Central memory CD8-positive, alpha-beta T cell (primary cell): ENCODE measurements around the gene OR2L3.
"Not testable (repeated sequence)": the region's sequence is repeated elsewhere in the genome, so short reads cannot be mapped to it uniquely, and the experiment has no call there.

ENCODE experiments used
- ATAC-seq: fragments of 150-1000 bp; cut with Tn5 transposase; replicated peaks from 2 replicates; pipeline ENCODE4 v1.10.0; 2022; ENCODE audit warnings: mild to moderate bottlenecking, moderate FRiP score, moderate number of reproducible peaks; ENCODE audit not compliant: poor library complexity, severe bottlenecking; ENCODE audit errors: extremely low read depth
- DNase-seq, 2 donors: peaks; one replicate each; pipeline ENCODE4 v3.0.0; 2021; ENCODE audit warnings: low spot score in 2 of 2
- H3K27ac Mint-ChIP-seq: one replicate; pipeline ENCODE4 v1.8.0; 2022; ENCODE audit warnings: low read depth, mild to moderate bottlenecking, moderate library complexity, mixed read lengths
- H3K27me3 Mint-ChIP-seq: one replicate; pipeline ENCODE4 v1.8.0; 2022; ENCODE audit warnings: mixed read lengths
- H3K36me3 Mint-ChIP-seq: one replicate; pipeline ENCODE4 v1.8.0; 2022; ENCODE audit warnings: mild to moderate bottlenecking, moderate library complexity, mixed read lengths; ENCODE audit not compliant: insufficient read depth
- H3K4me1 Mint-ChIP-seq: one replicate; pipeline ENCODE4 v1.8.0; 2022; ENCODE audit warnings: mixed read lengths
- H3K4me3 Mint-ChIP-seq: one replicate; pipeline ENCODE4 v1.8.0; 2022; ENCODE audit warnings: mild to moderate bottlenecking, moderate library complexity, mixed read lengths
- H3K9me3 Mint-ChIP-seq: one replicate; pipeline ENCODE4 v1.8.0; 2022; ENCODE audit warnings: mixed read lengths

OR2L3 gene

GRCh38 chr1:248065604-248066003 is 19.0 kb downstream of the OR2L3 start:
- H3K4me1 Mint-ChIP-seq = no peaks in the 10 kb centered on the region
- H3K27ac Mint-ChIP-seq = no peak overlapping the region
- peaks cover 3% of the 10 kb centered on the region for H3K36me3 Mint-ChIP-seq
- no peak overlapping the region for H3K4me3 Mint-ChIP-seq
- H3K27me3 Mint-ChIP-seq = no peaks in the 10 kb centered on the region
- DNase-seq (no peak), ATAC-seq (no peak)
- H3K9me3 Mint-ChIP-seq = peaks cover 25% of the 10 kb centered on the region

DNA sequence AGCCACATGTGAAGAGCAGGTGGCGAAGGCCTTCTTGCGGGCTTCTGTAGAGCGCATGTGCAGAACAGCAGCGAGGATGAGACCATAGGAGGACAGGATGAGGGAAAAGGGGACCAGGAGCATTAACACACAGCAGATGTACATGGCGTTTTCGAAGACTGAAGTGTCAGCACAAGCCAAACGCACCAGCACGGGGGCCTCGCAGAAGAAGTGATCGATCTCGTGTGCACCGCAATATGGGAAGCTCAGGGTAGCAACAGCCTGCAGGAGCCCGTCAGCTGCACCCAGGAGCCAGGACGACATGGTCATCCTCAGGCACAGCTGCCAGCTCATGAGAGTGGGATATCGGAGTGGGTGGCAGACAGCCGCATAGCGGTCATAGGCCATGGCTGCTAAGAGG is 37.2 kb downstream of the OR2L3 start:
- not testable (repeated sequence) for H3K4me3 Mint-ChIP-seq, H3K27me3 Mint-ChIP-seq, H3K4me1 Mint-ChIP-seq, DNase-seq, H3K36me3 Mint-ChIP-seq, ATAC-seq, H3K27ac Mint-ChIP-seq
- H3K9me3 Mint-ChIP-seq = peaks cover 12% of the 10 kb centered on the region

DNA sequence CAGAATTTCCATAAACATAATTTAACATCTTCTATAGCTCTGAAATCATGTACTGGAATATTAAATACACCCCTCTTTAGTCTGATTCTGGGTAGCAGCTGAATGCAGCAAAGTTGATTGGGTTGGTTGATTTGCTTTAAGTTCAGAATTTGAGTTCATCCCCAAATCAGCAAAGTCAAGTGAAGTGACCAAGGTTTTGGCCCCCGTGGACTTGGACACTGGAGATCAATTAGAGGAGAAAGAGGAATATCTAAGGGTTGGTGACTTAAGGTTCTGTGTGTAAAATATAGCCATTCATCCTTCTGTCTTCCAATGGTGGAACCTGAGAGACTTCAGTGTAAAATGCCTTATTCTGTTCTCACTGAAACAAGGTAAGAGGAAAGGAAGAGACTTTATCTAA is 48.2 kb downstream of the OR2L3 start, which contains the start of gene OR2L13:
OR2L13 (plus strand) TSS at position 301 of the 400 bp plus-strand sequence. CDS start 4,192 bp downstream, outside the sequence.
- no peak for DNase-seq
- peaks cover 13% of the 10 kb centered on the region for H3K9me3 Mint-ChIP-seq
- no peak within 1 kb of the TSS for H3K4me3 Mint-ChIP-seq
- H3K27ac Mint-ChIP-seq = no peak within 1 kb of the TSS
- H3K27me3 Mint-ChIP-seq = no peaks in the 10 kb centered on the region
- ATAC-seq = no peak
- no peaks in the 10 kb centered on the region for H3K36me3 Mint-ChIP-seq
- no peaks in the 10 kb centered on the region for H3K4me1 Mint-ChIP-seq

- Mint-ChIP-seq H3K4me1 (no peaks in the 10 kb centered on the region), H3K4me3 (no peak overlapping the region), H3K36me3 (no peaks in the 10 kb centered on the region), H3K9me3 (peaks cover 8% of the 10 kb centered on the region), H3K27ac (no peak overlapping the region), H3K27me3 (no peaks in the 10 kb centered on the region)
- ATAC-seq = no peak
- no peak for DNase-seq
These were observed 51.9 kb downstream of the OR2L3 start for GRCh38 chr1:248098529-248098928.

- ATAC-seq = no peak
- Mint-ChIP-seq H3K27me3 (no peaks in the 10 kb centered on the region), H3K27ac (no peak overlapping the region), H3K4me3 (no peak overlapping the region), H3K4me1 (no peaks in the 10 kb centered on the region), H3K36me3 (no peaks in the 10 kb centered on the region), H3K9me3 (peaks cover 22% of the 10 kb centered on the region)
- DNase-seq = no peak
These were observed 56.2 kb downstream of the OR2L3 start for GRCh38 chr1:248102847-248103246.

DNA sequence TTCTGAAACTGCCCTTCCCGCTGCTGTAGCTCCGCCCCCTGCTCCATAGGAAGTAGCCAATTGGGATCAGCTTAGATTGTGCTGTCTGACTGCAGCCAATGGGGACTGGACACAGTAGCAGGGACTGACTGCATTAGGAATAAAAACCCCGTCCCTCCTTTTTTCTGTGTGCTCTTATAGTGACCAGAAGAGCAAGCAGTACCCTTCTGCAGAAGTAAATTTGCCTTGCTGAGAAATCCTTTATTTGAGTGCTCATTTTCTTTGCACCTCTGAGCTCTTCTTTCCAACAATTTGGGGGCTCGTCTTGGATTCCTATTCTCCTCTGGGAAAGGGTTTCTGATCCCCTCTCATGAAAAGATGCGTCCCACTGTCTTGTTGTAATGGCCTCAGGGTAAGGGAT is 64.5 kb downstream of the OR2L3 start:
- Mint-ChIP-seq H3K4me3 (no peak overlapping the region), H3K36me3 (no peaks in the 10 kb centered on the region), H3K9me3 (peaks cover 38% of the 10 kb centered on the region), H3K4me1 (no peaks in the 10 kb centered on the region), H3K27ac (no peak overlapping the region), H3K27me3 (no peaks in the 10 kb centered on the region)
- no peak for ATAC-seq
- DNase-seq = no peak
